GM19240 (cell line): Measurements from ENCODE around the gene FGF18.
"Not testable (repeated sequence)": the region's sequence is repeated elsewhere in the genome, so short reads cannot be mapped to it uniquely, and the experiment has no call there.

Source experiments
- DNase-seq: peaks from one replicate; pipeline ENCODE4 v3.0.0; 2011; ENCODE audit warnings: low spot score; ENCODE audit not compliant: insufficient read length

Gene FGF18

DNA sequence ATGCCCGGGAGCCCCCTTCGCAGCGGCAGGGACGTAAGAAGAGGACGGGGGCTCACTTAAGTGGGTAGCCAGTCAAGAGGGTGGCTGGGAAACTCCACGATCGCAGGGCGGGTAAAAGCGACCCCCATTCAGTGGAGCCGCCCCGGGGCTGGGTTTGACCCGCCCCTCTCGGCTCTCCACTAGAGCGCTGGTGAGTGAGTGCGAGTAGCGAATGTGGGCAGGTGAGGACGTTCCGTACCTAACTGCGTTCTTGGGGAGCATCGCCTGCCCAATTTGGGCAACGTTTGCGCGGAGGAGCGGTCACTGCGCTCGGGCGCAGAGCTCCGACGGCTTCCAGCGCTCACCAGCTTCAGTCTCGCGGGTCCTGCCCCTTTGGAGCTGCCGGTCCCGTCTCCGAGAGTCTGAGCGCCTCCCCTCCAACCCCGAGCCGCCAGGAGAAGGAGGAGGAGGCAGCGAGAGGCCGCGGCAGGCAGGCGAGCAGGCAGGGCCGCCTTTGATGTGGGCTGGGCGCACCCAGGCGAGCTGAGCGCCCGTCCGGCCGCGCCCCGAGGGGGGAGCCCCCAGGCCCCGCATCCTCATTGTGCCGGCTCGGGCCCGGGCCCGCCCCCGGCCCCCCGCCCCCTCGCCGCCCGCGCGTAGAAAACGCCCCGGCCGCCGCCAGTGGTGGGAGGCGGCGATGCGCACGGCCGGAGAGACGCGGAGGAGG, at the start of gene FGF18:
FGF18 (plus strand) TSS at position 666 of the 706 bp plus-strand sequence. CDS start 553 bp downstream, outside the sequence.
- no peak for DNase-seq

GRCh38 chr5:171369898-171370297, 49.5 kb upstream of the FGF18 start:
- DNase-seq, result no peak

GRCh38 chr5:171370881-171371280, 48.6 kb upstream of the FGF18 start:
- DNase-seq, result not testable (repeated sequence)

DNA sequence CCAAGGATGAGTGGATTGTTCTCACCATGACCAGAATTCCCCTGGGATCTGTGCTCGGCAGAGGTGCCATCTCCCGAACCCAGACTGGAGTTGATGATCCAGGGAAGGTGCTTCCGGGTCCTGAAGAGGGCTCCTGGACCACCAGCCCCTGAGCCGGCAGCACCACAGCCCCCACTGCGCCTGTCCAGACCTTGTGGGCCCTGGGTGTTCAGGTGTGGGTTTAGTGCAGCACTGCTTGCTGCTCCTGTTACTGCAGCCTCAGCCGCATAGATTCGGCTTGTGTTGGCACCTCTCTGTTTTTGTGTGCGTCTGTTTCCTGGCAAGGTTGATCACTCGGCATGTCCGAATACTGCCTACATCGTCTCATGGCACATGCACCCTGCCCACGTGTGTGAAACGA, 48.1 kb upstream of the FGF18 start:
- no peak for DNase-seq

DNA sequence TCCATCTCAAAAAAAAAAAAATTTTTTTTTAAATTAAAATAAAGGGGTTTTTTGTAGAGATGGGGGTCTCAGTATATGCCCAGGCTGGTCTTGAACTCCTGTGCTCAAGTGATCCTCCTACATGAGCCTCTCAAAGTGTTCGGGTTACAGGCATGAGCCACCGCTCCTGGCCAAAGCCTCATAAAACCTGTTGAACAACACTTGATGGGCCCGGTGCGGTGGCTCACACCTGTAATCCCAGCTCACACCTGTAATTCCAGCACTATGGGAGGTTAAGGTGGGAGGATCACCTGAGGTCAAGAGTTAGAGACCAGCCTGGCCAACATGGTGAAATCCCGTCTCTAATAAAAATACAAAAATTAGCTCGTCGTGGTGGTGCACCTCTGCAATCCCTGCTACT, 39.5 kb upstream of the FGF18 start:
- DNase-seq, result no peak

- not testable (repeated sequence) for DNase-seq
Observed at GRCh38 chr5:171384416-171384815, 35.0 kb upstream of the FGF18 start.

DNA sequence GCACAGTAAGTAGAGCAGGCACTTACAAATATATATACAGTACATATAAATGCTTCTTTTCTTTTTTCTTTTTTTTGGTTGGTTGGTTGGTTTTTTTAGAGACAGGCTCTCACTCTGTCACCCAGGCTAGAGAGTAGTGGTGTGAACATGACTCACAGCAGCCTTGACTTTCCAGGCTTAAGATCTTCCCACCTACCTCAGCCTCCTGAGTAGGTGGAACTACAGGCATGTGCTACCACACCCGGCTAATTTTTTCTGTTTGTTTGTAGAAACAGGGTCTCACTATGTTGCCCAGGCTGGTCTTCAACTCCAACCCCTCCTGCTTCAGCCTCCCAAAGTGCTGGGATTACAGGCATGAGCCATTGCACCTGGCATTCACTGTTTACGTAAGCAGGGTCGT, 34.4 kb upstream of the FGF18 start:
- DNase-seq, result not testable (repeated sequence)

DNA sequence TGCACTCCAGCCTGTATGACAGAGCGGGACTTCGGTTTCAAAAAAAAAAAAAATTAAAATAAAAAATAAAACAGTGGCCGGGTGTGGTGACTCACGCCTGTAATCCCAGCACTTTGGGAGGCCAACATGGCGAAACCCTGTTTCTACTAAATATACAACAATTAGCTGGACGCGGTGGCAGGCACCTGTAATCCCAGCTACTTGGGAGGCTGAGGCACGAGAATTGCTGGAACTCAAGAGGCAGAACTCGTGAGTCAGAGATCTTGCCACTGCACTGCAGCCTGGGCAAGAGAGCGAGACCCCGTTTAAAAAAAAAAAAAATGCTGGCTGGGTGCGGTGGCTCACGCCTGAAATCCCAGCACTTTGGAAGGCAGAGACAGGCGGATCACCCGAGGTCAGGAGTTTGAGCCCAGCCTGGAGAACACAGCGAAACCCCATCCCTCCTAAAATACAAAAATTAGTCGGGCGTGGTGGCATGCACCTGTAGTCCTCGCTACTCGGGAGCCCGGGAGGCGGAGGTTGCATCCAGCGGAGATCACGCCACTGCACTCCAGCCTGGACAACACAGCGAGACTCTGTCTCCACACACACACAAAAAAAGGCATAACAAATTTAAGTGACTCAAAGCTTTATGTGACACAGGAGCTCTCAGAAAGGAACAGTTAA, 33.3 kb upstream of the FGF18 start:
- DNase-seq, result no peak

DNA sequence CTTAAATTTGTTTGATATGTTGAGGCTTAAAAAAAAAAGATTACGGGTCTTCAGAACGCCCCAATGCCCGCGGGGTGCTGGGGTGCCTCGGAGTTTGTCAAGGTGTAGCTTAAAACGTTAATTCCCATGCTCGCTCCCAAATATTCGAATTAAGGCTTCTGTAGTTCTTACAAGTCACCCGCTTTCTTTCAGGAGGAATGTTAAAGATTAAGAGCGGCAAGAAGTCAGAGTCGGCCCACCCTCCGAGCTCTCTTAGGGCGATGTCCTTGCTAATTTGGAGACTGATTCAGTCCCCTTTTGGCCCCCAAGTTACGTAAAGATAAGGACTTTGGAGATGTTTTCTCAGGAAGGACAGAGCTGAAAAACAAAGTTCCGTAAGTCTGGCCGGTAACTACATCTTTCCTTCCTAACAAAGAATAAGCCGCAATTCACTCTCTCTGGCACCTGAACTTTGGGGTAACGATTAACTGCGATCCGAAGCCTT, 32.5 kb upstream of the FGF18 start:
- no peak for DNase-seq

GRCh38 chr5:171387345-171387969, 32.0 kb upstream of the FGF18 start, which contains the start of gene NPM1:
TSS of gene NPM1 (plus strand) at chr5:171387849. CDS start at chr5:171387949, 100 bp downstream.
- peak; percentile 77 for DNase-seq

DNA sequence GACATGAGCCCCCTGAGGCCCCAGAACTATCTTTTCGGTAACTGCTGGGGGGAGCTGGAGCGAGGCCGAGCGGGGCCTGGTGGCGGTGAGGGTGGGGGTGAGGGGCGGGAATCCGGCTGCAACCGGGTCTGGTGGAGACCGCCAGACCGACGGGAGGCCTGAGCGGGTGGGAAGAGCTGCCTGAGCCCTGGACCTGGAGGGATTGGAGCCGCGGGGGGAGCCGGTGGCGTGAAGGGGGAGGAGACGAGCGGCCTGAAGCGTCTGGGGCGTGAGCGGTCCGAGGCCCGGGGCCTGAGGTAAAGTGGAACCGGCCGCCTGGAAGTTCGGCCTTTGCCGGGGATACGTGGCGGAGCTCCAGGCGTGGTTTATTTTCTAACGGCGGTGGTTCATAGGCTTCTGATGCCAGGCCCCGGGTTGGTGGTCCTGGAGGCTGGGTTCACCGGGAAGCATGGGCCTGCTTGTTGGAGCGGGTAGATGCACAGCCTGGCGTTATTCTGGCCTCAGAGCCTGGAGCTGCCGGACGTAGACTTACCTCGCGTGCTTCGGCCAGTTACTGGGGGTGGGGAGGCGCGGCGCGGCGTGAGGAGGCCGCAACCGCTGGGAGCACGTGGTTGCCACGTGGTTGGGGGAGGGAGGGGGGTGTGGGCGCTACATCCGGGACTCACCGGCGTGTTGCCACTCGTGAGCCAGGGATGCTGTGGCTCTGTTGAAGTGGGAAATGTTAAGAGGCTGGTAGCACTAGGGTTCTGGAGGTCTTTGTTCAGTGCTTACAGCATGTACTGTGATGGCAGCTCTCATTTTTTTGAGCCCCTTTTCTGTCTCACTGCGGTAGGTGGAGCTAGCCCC, 31.3 kb upstream of the FGF18 start:
- peak; percentile 31 for DNase-seq

- DNase-seq, result no peak
Observed at GRCh38 chr5:171388816-171389168, 30.7 kb upstream of the FGF18 start.

- no peak for DNase-seq
Observed at GRCh38 chr5:171390883-171391677, 28.4 kb upstream of the FGF18 start.

- DNase-seq, result no peak
Observed at GRCh38 chr5:171391996-171392577, 27.4 kb upstream of the FGF18 start.

GRCh38 chr5:171392585-171393159, 26.8 kb upstream of the FGF18 start:
- no peak for DNase-seq

GRCh38 chr5:171395042-171395441, 24.4 kb upstream of the FGF18 start:
- no peak for DNase-seq

GRCh38 chr5:171396583-171396982, 22.9 kb upstream of the FGF18 start:
- DNase-seq, result not testable (repeated sequence)

DNA sequence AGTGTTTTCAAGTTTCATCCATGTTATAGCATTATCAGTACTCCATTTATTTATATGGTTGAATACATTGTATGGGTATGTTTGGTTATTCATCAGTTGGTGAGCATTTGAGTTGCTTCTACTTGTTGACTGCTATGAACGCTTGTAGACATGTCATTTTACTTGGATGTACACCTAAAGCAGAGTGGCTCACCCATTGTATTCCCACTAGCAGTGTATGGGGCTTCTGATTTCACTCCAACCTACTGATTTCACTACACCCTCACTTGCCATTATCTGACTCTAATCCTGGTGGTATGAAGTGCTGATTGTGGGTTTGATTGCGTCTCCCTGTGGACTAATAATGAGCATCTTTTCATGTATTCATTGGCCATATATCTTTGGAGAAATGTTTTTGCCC, 22.3 kb upstream of the FGF18 start:
- DNase-seq, result no peak

DNA sequence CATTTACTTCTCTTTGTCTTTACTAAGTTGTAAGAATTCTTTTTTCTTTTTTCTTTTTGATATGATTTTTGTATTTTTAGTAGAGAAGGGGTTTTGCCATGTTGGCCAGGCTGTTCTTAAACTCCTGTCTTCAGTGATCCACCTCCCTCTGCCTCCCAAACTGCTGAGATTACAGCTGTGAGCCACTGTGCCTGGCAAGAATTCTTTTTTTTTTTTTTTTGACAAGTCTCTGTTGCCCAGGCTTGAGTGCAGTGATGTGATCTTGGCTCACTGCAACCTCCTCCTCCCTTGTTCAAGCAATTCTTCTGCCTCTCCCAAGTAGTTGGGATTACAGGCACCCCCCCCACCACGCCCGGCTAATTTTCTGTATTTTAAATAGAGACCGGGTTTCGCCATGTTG, 21.8 kb upstream of the FGF18 start:
- no peak for DNase-seq

DNA sequence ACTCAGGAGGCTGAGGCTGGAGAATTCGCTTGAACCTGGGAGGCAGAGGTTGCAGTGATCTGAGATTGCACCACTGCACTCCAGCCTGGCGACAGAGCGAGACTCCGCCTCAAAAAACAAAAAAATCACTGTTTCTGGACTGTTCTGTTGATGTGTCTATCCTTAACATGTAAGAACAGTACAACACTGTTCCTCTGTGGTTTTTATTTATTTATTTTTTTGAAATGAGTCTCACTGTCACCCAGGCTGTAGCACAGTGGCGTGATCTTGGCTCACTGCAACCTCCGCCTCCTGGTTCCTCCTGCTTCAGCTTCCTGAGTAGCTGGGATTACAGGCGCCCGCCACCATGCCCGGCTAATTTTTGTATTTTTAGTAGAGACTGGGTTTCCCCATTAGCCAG, 20.8 kb upstream of the FGF18 start:
- not testable (repeated sequence) for DNase-seq
